ENCODE measurements around the gene RUFY3.
"Not testable (repeated sequence)": the region's sequence is repeated elsewhere in the genome, so short reads cannot be mapped to it uniquely, and the experiment has no call there.

GRCh38 chr4:70769396-70769795 lies 47.6 kb downstream of the RUFY3 start:
- not testable (repeated sequence) for TF ChIP-seq POLR2A (IDR thresholded peaks at IDR 0.05; ENCODE audit: borderline replicate concordance, extremely low read depth, insufficient read depth, insufficient read length); SP1 (IDR thresholded peaks at IDR 0.05; ENCODE audit: low read depth); EZH2 (IDR thresholded peaks at IDR 0.05); POLR2AphosphoS5 (IDR thresholded peaks at IDR 0.05; ENCODE audit: low read depth, low read length); EZH2phosphoT487 (IDR thresholded peaks at IDR 0.05; ENCODE audit: borderline replicate concordance); JUND (IDR thresholded peaks at IDR 0.05); TCF7L2 (IDR thresholded peaks at IDR 0.05; ENCODE audit: borderline replicate concordance, extremely low read depth, insufficient read depth, insufficient read length); SRF (IDR thresholded peaks at IDR 0.05; ENCODE audit: low read depth); RAD21 (IDR thresholded peaks at IDR 0.05; ENCODE audit: low read depth); SIN3A (IDR thresholded peaks at IDR 0.05; ENCODE audit: low read depth)
- TF ChIP-seq, protein P1, sequence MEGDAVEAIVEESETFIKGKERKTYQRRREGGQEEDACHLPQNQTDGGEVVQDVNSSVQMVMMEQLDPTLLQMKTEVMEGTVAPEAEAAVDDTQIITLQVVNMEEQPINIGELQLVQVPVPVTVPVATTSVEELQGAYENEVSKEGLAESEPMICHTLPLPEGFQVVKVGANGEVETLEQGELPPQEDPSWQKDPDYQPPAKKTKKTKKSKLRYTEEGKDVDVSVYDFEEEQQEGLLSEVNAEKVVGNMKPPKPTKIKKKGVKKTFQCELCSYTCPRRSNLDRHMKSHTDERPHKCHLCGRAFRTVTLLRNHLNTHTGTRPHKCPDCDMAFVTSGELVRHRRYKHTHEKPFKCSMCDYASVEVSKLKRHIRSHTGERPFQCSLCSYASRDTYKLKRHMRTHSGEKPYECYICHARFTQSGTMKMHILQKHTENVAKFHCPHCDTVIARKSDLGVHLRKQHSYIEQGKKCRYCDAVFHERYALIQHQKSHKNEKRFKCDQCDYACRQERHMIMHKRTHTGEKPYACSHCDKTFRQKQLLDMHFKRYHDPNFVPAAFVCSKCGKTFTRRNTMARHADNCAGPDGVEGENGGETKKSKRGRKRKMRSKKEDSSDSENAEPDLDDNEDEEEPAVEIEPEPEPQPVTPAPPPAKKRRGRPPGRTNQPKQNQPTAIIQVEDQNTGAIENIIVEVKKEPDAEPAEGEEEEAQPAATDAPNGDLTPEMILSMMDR (IDR thresholded peaks at IDR 0.05 in 2 of 3, conservative IDR thresholded peaks at IDR 0.05 in 1 of 3; ENCODE audit: borderline replicate concordance in 1 of 3, insufficient read depth in 1 of 3, low read depth in 2 of 3, low read length in 2 of 3): not testable (repeated sequence)
- TF ChIP-seq, protein P2, sequence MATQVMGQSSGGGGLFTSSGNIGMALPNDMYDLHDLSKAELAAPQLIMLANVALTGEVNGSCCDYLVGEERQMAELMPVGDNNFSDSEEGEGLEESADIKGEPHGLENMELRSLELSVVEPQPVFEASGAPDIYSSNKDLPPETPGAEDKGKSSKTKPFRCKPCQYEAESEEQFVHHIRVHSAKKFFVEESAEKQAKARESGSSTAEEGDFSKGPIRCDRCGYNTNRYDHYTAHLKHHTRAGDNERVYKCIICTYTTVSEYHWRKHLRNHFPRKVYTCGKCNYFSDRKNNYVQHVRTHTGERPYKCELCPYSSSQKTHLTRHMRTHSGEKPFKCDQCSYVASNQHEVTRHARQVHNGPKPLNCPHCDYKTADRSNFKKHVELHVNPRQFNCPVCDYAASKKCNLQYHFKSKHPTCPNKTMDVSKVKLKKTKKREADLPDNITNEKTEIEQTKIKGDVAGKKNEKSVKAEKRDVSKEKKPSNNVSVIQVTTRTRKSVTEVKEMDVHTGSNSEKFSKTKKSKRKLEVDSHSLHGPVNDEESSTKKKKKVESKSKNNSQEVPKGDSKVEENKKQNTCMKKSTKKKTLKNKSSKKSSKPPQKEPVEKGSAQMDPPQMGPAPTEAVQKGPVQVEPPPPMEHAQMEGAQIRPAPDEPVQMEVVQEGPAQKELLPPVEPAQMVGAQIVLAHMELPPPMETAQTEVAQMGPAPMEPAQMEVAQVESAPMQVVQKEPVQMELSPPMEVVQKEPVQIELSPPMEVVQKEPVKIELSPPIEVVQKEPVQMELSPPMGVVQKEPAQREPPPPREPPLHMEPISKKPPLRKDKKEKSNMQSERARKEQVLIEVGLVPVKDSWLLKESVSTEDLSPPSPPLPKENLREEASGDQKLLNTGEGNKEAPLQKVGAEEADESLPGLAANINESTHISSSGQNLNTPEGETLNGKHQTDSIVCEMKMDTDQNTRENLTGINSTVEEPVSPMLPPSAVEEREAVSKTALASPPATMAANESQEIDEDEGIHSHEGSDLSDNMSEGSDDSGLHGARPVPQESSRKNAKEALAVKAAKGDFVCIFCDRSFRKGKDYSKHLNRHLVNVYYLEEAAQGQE (IDR thresholded peaks at IDR 0.05; ENCODE audit: low read depth): not testable (repeated sequence)
- TF ChIP-seq, protein P3, sequence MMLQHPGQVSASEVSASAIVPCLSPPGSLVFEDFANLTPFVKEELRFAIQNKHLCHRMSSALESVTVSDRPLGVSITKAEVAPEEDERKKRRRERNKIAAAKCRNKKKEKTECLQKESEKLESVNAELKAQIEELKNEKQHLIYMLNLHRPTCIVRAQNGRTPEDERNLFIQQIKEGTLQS (IDR thresholded peaks at IDR 0.05): not testable (repeated sequence)
- TF ChIP-seq, protein P4, sequence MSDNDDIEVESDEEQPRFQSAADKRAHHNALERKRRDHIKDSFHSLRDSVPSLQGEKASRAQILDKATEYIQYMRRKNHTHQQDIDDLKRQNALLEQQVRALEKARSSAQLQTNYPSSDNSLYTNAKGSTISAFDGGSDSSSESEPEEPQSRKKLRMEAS (IDR thresholded peaks at IDR 0.05): not testable (repeated sequence)

Data from HCT116 (cell line).